ENCODE measurements around the gene APBB2. TPM values are rescaled to one million over a fixed set of nuclear protein-coding genes. Genes with fewer than 3 reads are reported as not detected.
"Not testable (repeated sequence)": the region's sequence is repeated elsewhere in the genome, so short reads cannot be mapped to it uniquely, and the experiment has no call there.

The APBB2 gene
- total and polyA plus RNA-seq, 8 donors: 42.5 to 94.8 (median 53.8) TPM

DNA sequence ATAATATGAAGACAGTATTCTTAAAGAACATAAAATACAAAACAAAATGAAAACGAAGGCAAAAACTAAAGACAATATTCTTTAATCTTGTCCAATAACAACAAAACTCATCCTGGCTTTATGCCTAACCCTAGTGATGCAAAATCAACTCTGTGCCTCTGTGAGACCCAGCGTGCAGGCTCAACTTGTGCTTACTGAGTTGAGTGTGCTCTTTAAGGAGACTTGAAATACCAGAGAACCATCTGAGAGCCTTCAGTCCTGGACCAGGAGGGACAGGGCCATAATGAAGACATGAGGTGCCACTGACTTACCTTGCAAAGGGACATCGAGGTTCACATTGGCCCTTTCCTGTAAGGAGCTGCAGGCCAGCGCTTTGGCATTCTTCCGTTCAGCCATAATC, 387.5 kb downstream of the APBB2 start:
- intact Hi-C loops (cut with DNase I): no loop called here
- Histone ChIP-seq H3K4me1 (peaks cover 0 to 12% of the 10 kb centered on the region in 2 donors), H3K4me3 (no peak overlapping the region), H3K27me3 (no peaks in the 10 kb centered on the region), H3K36me3 (peaks cover 0 to 50% of the 10 kb centered on the region in 2 donors), H3K27ac (no peak overlapping the region), H3K9me3 (no peaks in the 10 kb centered on the region)
- DNase-seq (no peak), ATAC-seq (no peak)
- TF ChIP-seq, protein P1, sequence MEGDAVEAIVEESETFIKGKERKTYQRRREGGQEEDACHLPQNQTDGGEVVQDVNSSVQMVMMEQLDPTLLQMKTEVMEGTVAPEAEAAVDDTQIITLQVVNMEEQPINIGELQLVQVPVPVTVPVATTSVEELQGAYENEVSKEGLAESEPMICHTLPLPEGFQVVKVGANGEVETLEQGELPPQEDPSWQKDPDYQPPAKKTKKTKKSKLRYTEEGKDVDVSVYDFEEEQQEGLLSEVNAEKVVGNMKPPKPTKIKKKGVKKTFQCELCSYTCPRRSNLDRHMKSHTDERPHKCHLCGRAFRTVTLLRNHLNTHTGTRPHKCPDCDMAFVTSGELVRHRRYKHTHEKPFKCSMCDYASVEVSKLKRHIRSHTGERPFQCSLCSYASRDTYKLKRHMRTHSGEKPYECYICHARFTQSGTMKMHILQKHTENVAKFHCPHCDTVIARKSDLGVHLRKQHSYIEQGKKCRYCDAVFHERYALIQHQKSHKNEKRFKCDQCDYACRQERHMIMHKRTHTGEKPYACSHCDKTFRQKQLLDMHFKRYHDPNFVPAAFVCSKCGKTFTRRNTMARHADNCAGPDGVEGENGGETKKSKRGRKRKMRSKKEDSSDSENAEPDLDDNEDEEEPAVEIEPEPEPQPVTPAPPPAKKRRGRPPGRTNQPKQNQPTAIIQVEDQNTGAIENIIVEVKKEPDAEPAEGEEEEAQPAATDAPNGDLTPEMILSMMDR (IDR thresholded peaks at IDR 0.05): no peak

DNA sequence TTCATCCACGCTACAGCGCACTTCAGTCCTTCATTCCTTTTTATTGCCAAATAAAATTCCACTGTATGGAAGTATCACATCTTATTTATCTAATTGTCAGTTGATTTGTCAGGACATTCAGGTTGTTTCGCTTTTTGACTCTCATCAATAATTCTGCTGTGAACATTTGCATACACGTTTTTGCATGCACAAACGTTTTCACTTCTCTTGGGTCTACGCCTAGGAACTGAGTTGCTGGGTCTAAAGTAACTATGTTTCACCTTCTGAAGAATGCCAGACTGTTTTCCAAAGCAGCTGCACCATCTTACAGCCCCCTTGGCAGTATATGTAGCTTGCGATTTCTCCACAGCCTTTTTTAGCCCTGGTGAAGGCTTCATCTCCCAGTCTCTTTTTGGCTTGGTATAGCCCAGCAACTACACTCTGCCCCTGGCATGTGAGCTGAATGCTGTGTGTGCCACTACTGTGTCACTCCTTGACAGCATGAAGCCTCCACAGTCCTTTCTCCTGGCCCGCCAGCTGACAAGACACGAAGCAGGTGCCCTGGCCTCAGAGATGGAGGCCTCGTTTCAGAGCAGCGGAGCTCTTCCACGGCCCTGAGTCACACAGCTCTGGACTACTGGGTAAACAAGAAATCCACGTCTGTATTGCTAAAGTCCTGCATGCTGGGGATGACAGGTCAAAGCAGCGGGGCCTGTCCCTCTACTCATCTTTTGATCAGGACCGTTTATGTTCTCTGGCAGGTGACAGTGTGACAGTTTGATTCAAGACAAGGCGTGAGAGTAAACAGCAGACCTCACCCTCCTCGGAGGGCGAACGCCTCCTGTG, 389.1 kb downstream of the APBB2 start:
- intact Hi-C loops (cut with DNase I): no loop called here
- no peak for ATAC-seq
- TF ChIP-seq, protein P1 (IDR thresholded peaks at IDR 0.05): no peak
- Histone ChIP-seq H3K4me1 (peaks cover 0 to 11% of the 10 kb centered on the region in 2 donors), H3K27ac (no peak overlapping the region), H3K4me3 (no peak overlapping the region), H3K36me3 (peaks cover 0 to 64% of the 10 kb centered on the region in 2 donors), H3K9me3 (no peaks in the 10 kb centered on the region), H3K27me3 (no peaks in the 10 kb centered on the region)
- DNase-seq: no peak

DNA sequence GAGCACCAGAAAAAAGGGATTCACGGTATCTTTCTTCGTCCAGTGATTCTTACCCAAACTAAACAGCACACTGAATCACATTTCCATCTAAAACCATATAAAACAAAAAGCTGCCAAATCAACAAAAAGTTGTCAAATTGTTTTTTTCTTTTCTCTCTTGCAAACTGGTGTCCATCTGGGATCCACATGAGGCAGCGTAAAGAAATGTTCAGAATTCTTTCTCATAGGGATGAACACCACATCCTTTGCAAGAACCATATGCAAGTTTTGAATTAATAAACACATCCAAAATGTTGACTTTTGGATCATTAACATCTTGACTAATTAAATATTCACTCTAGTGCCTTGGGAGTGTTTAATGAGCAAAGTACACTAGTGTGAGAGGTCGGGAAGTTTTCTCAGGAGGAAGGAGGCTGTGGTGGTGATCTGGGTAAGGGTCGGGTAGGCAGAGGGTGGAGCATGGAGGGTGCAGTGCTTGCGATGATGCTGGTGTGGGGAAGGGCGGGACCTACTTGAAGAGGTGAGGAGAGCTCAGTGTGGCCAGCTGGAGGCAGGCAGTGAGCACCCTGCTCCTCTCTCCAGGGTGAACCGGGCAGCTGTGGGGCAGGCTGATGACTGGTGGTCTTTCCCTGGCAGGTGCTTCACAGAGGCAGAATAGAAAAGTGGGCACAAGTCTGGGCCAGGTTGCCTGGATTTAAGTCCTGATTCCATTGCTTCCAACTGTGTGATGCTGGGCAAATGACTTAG, 391.7 kb downstream of the APBB2 start:
- Histone ChIP-seq H3K36me3 (peaks cover 0 to 63% of the 10 kb centered on the region in 2 donors), H3K27me3 (no peaks in the 10 kb centered on the region), H3K4me3 (no peak overlapping the region), H3K9me3 (no peaks in the 10 kb centered on the region), H3K4me1 (no peaks in the 10 kb centered on the region), H3K27ac (no peak overlapping the region)
- TF ChIP-seq, protein P1 (IDR thresholded peaks at IDR 0.05): no peak
- ATAC-seq (no peak), DNase-seq (no peak)
- intact Hi-C loops (cut with DNase I): no loop called here

DNA sequence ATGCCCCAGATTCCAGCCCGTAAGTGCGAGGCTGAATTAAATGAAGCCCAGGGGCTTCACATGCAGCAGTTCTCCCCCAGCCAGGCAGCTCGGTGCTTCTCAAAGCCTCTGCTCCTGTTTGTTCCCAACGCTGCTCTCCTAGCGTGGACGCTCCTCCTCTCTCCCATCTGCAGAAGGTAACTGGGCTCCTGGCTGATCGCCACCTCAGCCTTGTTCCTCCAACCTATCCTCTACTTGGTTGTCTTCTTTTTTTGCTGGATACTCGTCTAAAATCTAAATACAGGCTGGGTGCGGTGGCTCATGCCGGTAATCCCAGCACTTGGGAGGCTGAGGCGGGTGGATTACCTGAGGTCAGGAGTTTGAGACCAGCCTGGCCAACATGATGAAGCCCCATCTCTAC, 394.2 kb downstream of the APBB2 start:
- Histone ChIP-seq H3K36me3 (peaks cover 0 to 55% of the 10 kb centered on the region in 2 donors), H3K4me3 (no peak overlapping the region), H3K27ac (no peak overlapping the region), H3K27me3 (no peaks in the 10 kb centered on the region), H3K4me1 (no peaks in the 10 kb centered on the region), H3K9me3 (no peaks in the 10 kb centered on the region)
- DNase-seq (no peak), ATAC-seq (no peak)
- intact Hi-C loops (cut with DNase I): no loop called here
- TF ChIP-seq, protein P1 (IDR thresholded peaks at IDR 0.05): no peak

DNA sequence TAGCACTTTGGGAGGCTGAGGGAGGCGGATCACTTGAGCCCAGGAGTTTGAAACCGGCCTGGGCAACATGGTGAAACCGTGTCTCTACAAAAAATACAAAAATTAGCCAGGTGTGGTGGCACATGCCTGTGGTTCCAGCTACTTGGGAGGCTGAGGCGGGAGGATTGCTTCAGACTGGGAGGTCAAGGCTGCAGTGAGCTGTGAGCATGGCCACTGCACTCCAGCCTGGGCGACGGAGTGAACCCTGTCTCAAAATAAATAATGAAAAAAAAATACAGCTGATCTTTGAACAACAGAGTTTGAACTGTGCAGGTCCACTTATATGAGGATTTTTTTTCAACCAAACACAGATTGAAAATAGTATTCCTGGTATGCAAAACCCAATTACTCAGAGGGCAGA, 397.2 kb downstream of the APBB2 start:
- intact Hi-C loops (cut with DNase I); H3K27me3 ChIP-seq; DNase-seq; H3K4me3 ChIP-seq; H3K9me3 ChIP-seq; ATAC-seq; H3K27ac ChIP-seq: not testable (repeated sequence)
- Histone ChIP-seq H3K36me3 (peaks cover 0 to 50% of the 10 kb centered on the region in 2 donors), H3K4me1 (peaks cover 0 to 12% of the 10 kb centered on the region in 2 donors)
